Measurements from ENCODE around the gene YWHAG. TPM values are rescaled to one million over a fixed set of nuclear protein-coding genes. Genes with fewer than 3 reads are reported as not detected.
"Not testable (repeated sequence)": the region's sequence is repeated elsewhere in the genome, so short reads cannot be mapped to it uniquely, and the experiment has no call there.

The YWHAG gene
- total RNA-seq, 1 donor from 2014 or later: 650 TPM

DNA sequence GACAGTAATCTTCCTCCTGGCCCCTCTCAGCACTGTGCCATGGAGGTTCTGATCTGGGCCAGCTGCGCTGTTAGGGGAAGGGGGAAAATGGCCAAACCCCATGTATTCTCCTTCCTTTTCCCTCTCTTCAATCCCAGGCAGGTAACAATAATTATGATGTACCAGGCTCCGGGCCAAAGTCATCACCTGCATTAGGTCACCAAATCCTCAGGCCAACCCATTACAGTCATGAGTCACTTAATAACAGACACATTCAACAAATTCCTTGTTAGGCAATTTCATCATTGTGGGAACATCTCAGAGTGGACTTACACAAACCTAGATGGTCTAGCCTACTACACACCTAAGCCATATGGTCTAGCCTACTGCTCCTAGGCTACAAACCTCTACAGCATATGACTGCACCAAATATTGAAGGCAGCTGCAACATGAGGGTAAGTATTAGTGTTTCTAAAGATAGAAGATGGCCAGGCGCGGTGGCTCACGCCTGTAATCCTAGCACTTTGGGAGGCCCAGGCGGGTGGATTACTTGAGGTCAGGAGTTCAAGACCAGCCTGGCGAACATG lies 58.5 kb downstream of the YWHAG start:
- TF ChIP-seq, protein P1, sequence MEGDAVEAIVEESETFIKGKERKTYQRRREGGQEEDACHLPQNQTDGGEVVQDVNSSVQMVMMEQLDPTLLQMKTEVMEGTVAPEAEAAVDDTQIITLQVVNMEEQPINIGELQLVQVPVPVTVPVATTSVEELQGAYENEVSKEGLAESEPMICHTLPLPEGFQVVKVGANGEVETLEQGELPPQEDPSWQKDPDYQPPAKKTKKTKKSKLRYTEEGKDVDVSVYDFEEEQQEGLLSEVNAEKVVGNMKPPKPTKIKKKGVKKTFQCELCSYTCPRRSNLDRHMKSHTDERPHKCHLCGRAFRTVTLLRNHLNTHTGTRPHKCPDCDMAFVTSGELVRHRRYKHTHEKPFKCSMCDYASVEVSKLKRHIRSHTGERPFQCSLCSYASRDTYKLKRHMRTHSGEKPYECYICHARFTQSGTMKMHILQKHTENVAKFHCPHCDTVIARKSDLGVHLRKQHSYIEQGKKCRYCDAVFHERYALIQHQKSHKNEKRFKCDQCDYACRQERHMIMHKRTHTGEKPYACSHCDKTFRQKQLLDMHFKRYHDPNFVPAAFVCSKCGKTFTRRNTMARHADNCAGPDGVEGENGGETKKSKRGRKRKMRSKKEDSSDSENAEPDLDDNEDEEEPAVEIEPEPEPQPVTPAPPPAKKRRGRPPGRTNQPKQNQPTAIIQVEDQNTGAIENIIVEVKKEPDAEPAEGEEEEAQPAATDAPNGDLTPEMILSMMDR (IDR thresholded peaks at IDR 0.05; ENCODE audit: partially characterized antibody, unreplicated experiment): no peak
- Mint-ChIP-seq H3K9me3 (ENCODE audit: unreplicated experiment) (peaks cover 6% of the 10 kb centered on the region), H3K27ac (ENCODE audit: unreplicated experiment) (no peak overlapping the region), H3K4me1 (ENCODE audit: low read depth, unreplicated experiment) (no peaks in the 10 kb centered on the region), H3K36me3 (ENCODE audit: unreplicated experiment) (no peaks in the 10 kb centered on the region), H3K27me3 (ENCODE audit: unreplicated experiment) (peaks cover 8% of the 10 kb centered on the region), H3K4me3 (ENCODE audit: unreplicated experiment) (no peak overlapping the region)
- DNase-seq: no peak

GRCh38 chr7:76296743-76297740 lies 61.7 kb downstream of the YWHAG start:
- H3K4me3 Mint-ChIP-seq (ENCODE audit: unreplicated experiment): no peak overlapping the region
- H3K27me3 Mint-ChIP-seq (ENCODE audit: unreplicated experiment): peaks cover 7% of the 10 kb centered on the region
- H3K36me3 Mint-ChIP-seq (ENCODE audit: unreplicated experiment): peaks cover 3% of the 10 kb centered on the region
- H3K9me3 Mint-ChIP-seq (ENCODE audit: unreplicated experiment): peaks cover 13% of the 10 kb centered on the region
- no peak overlapping the region for H3K27ac Mint-ChIP-seq (ENCODE audit: unreplicated experiment)
- DNase-seq: no peak
- H3K4me1 Mint-ChIP-seq (ENCODE audit: low read depth, unreplicated experiment): peaks cover 12% of the 10 kb centered on the region
- TF ChIP-seq, protein P1 (IDR thresholded peaks at IDR 0.05; ENCODE audit: partially characterized antibody, unreplicated experiment): no peak

GRCh38 chr7:76294344-76295024 lies 64.3 kb downstream of the YWHAG start:
- TF ChIP-seq, protein P1 (IDR thresholded peaks at IDR 0.05; ENCODE audit: partially characterized antibody, unreplicated experiment): no peak
- H3K27me3 Mint-ChIP-seq (ENCODE audit: unreplicated experiment): peaks cover 14% of the 10 kb centered on the region
- peaks cover 23% of the 10 kb centered on the region for H3K4me1 Mint-ChIP-seq (ENCODE audit: low read depth, unreplicated experiment)
- peaks cover 3% of the 10 kb centered on the region for H3K36me3 Mint-ChIP-seq (ENCODE audit: unreplicated experiment)
- H3K9me3 Mint-ChIP-seq (ENCODE audit: unreplicated experiment): peaks cover 17% of the 10 kb centered on the region
- H3K27ac Mint-ChIP-seq (ENCODE audit: unreplicated experiment): peak overlapping the region; percentile 77
- peak overlapping the region; percentile 57 for H3K4me3 Mint-ChIP-seq (ENCODE audit: unreplicated experiment)
- peak; percentile 95 for DNase-seq

DNA sequence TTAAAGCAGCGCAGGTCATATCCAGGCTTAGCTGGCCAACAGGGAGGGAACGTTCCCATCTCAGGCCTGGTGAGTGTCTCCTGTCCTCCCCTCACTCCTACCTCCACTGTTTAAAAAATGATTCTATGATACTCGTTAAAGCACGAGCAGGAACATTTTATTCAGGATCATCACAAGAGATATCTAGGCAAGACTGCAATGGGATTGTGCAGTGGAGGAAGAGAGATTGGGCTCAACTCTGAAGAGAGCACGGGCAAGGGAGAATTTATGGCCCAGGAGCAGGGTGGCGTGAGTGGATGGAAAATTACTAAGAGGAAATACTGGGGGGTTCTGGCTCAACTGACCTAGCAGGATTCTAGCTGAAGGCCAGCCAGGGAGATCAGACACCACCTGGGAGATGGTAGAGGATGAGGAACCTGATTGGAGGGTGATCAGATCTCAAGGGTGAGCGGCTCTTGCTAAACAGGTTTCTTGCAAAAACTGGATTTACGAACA lies 65.3 kb downstream of the YWHAG start:
- Mint-ChIP-seq H3K36me3 (ENCODE audit: unreplicated experiment) (peaks cover 3% of the 10 kb centered on the region), H3K4me3 (ENCODE audit: unreplicated experiment) (peak overlapping the region; percentile 70), H3K4me1 (ENCODE audit: low read depth, unreplicated experiment) (peaks cover 23% of the 10 kb centered on the region), H3K9me3 (ENCODE audit: unreplicated experiment) (peaks cover 17% of the 10 kb centered on the region), H3K27ac (ENCODE audit: unreplicated experiment) (peak overlapping the region; percentile 91), H3K27me3 (ENCODE audit: unreplicated experiment) (peaks cover 12% of the 10 kb centered on the region)
- no peak for DNase-seq
- TF ChIP-seq, protein P1 (IDR thresholded peaks at IDR 0.05; ENCODE audit: partially characterized antibody, unreplicated experiment): no peak

DNA sequence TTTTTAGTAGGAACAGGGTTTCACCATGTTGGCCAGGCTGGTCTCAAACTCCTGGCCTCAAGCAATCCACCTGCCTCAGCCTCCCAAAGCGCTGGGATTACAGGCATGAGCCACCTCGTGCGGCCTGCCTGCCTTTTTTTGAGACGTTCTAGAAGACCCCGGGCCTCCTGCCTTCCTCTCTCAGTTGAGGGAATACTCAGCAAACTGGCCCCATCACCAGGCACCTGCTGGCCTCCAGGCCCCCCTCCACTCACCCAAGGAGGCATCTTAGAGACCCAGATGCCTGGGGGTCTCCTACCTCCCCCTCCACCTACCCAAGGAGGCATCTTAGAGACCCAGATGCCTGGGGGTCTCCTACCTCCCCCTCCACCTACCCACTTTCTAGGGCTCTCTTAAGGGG lies 65.9 kb downstream of the YWHAG start:
- Mint-ChIP-seq H3K9me3 (ENCODE audit: unreplicated experiment) (peaks cover 17% of the 10 kb centered on the region), H3K4me1 (ENCODE audit: low read depth, unreplicated experiment) (peaks cover 23% of the 10 kb centered on the region), H3K27me3 (ENCODE audit: unreplicated experiment) (peaks cover 12% of the 10 kb centered on the region), H3K4me3 (ENCODE audit: unreplicated experiment) (peak overlapping the region; percentile 70)
- not testable (repeated sequence) for H3K27ac Mint-ChIP-seq (ENCODE audit: unreplicated experiment); DNase-seq; H3K36me3 Mint-ChIP-seq (ENCODE audit: unreplicated experiment)
